ENCODE results near the gene LINGO1.

- TF ChIP-seq, protein P1, sequence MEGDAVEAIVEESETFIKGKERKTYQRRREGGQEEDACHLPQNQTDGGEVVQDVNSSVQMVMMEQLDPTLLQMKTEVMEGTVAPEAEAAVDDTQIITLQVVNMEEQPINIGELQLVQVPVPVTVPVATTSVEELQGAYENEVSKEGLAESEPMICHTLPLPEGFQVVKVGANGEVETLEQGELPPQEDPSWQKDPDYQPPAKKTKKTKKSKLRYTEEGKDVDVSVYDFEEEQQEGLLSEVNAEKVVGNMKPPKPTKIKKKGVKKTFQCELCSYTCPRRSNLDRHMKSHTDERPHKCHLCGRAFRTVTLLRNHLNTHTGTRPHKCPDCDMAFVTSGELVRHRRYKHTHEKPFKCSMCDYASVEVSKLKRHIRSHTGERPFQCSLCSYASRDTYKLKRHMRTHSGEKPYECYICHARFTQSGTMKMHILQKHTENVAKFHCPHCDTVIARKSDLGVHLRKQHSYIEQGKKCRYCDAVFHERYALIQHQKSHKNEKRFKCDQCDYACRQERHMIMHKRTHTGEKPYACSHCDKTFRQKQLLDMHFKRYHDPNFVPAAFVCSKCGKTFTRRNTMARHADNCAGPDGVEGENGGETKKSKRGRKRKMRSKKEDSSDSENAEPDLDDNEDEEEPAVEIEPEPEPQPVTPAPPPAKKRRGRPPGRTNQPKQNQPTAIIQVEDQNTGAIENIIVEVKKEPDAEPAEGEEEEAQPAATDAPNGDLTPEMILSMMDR (conservative IDR thresholded peaks at IDR 0.05; ENCODE audit: low read length) = no peak
- TF ChIP-seq EZH2phosphoT487 (IDR thresholded peaks at IDR 0.05; ENCODE audit: borderline replicate concordance, low read depth, low read length) = no peak
Observed at GRCh38 chr15:77615472-77615871, 17.2 kb downstream of the LINGO1 start.
